GM10266 (cell line): ENCODE measurements around the gene GGT6.

Experiments
- DNase-seq: peaks from one replicate; pipeline ENCODE4 v3.0.0; 2012; ENCODE audit errors: extremely low spot score
- TF ChIP-seq, protein P1 (sequence below): IDR thresholded peaks from 2 replicates; pipeline ENCODE4 v1.5.1; 2012; ENCODE audit warnings: mild to moderate bottlenecking, low read depth; ENCODE audit not compliant: control insufficient read depth, insufficient read depth; ENCODE audit errors: missing control alignments

GGT6 gene

DNA sequence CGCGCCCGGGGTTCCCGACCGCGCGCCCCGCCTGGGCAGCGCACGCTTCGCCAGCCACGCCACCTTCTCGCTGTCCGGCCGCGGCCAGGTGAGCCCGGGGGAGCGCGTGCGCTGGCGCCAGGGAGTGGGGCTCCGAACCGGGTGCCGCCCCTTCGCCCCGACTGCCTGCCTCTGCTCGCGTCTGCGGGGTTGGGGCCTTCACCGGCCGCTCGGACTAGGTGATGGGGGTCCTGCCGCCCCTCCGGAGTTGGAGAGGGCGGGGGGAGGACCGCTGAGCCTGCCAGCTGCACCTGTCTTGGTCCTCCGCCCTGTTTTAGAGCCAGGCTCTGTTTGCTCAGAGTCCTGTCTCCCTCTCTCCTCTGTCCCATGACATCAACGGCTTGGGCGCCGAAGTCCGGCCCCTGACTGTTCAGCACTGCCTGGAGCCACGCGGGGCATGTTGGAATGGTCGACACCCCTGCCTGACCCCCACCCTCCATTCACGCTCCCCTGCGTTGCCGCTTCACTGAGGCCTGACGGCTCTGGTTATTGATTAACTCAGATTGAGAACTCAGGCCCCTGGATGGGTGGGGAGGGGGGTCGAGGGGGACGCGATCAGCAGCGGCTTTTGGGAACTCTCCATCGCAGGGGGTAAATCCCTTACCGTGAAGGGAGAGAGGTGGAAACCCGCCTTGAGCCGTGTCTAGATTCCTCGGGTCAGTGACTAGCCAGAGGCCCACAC is 24.7 kb upstream of the GGT6 start:
- no peak for DNase-seq
- TF ChIP-seq, protein P1, sequence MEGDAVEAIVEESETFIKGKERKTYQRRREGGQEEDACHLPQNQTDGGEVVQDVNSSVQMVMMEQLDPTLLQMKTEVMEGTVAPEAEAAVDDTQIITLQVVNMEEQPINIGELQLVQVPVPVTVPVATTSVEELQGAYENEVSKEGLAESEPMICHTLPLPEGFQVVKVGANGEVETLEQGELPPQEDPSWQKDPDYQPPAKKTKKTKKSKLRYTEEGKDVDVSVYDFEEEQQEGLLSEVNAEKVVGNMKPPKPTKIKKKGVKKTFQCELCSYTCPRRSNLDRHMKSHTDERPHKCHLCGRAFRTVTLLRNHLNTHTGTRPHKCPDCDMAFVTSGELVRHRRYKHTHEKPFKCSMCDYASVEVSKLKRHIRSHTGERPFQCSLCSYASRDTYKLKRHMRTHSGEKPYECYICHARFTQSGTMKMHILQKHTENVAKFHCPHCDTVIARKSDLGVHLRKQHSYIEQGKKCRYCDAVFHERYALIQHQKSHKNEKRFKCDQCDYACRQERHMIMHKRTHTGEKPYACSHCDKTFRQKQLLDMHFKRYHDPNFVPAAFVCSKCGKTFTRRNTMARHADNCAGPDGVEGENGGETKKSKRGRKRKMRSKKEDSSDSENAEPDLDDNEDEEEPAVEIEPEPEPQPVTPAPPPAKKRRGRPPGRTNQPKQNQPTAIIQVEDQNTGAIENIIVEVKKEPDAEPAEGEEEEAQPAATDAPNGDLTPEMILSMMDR = no peak

DNA sequence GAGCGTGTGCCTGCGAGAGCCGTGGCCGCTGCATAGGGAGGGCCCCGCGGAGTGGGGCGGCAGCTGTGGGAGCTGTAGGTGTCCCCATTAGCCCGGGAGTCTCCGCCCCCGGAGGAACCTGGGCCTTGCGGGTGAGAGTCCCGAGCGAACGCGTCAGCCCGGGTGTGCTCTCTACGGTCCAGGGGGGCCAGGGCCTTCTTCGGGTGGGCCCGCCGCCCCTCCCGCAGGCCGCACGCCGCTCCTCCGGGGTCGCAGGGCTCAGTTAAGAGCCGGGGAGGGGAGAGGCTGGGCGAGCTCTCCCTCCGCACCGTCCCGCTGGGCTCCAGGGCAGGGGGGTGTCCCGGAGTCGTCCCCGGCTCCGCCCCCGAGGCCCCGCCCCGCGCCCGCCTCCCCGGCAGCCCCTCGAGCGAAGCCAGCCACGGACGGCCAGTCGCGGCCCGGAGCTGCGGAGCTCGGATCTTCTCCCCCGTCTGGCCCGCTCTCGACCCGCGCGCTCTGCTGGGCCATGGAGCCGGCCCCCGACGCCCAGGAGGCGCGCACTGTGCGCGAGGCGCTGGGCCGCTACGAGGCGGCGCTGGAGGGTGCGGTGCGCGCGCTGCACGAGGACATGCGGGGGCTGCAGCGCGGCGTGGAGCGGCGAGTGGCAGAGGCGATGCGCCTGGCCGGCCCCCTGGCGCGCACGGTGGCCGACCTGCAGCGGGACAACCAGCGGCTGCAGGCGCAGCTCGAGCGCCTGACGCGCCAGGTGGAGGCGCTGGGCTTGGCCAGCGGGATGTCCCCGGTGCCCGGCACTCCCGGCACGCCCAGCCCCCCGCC is 23.9 kb upstream of the GGT6 start, which contains the start of gene SMTNL2:
Gene SMTNL2 (plus strand): TSS at position 429 of the 816 bp plus-strand sequence. CDS start 77 bp downstream, at position 506.
- TF ChIP-seq, protein P1 = no peak
- DNase-seq = peak; percentile 62

DNA sequence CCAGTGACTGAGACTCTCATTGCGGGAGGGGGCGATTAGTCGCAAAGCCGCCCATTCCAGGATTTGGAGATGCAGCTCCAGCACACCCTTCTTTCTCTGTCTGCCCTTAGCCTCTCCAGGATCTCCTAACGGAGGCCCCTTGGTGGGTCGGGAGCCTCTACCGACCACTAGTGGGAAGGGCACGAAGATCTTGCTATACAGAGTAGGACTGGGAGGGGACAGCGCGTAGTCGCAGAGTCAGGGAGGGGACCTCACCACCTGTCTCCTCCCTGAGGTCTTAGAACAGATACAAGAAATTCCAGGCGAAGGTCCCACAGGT is 23.4 kb upstream of the GGT6 start:
- no peak for DNase-seq

DNA sequence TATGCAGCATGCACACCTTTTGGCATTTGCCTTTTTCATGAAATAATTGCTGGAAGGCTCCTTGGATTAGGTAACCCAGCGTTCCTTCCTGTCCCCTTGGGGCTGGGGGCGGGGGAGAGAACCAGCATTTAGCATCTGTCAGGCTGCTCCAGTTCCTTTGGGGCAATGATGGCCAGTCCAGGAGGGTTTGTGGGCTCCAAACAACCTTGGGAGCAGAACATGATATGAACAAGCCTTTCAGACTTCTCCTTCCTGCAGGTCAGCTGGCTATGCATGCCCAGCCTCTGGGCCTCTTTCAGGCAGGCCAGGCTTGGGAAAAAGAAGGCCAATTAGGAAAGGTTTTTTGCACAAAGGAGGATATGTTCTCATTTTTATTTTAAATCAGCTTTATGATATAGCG is 22.8 kb upstream of the GGT6 start:
- TF ChIP-seq, protein P1 = no peak
- DNase-seq = no peak

More for the DNA sequence above, 23.4 kb upstream of the GGT6 start:
- TF ChIP-seq, protein P1 = no peak

DNA sequence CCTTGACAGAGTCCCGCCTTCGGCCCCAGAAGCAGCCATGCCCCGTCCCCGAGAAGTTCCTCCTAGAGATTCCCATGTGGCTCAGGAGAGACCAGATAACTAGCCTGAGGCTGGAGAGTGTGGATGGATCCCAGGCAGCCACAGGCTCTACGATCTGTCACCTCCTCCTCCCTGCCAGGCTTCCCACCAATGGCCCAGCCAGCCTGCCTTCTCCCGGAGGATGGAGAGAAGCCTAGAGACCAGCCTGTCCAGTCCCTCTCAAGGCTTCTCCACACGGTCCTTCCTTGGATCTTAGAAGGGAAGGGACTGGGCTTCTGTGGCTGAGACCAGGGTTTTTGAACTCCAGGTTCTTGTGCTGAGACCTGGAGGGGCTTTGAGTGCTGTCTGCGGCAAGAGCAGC is 22.3 kb upstream of the GGT6 start:
- DNase-seq = no peak
- TF ChIP-seq, protein P1 = no peak

DNA sequence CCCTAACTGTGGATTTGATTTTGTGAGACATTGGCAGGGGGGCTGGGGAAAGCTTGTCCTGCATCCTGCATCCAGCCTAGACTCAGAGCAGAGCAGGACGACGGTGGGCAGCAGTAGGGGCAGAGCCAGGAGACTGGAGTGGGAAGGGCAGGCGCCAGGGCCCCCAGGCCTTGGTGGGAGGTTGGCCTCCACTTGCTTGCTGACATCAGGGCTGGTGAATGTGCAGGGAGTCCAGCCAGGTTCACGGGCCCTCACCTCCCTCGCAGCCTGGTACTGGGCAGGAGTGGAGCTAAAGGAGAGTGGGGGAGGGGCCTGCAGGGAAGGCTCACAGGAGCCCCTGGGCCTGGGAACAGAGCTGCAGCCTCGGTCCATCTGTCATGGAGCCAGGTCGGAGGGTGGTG is 21.7 kb upstream of the GGT6 start:
- TF ChIP-seq, protein P1 = no peak
- DNase-seq = no peak

DNA sequence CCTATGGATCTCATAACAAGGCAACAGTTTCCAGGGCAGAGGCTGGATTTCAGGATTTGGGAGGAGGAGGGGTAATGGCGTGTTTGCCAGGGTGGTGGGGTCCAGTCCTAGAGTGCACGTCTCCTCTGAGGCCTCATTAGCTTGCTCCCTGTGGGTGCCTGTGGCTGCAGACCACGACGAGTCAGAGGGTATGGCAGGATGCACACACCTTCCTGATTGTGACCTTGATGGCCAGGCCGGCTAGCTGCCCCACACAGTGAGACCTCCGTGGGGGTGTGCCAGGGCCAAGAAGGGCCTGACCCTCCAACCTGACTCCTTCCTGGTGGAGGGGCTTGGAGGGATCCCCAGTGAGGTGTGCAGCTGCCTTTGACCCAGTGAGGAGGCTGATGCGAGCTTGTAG is 19.9 kb upstream of the GGT6 start:
- DNase-seq = no peak
- TF ChIP-seq, protein P1 = no peak
